ENCODE measurements around the gene NRSN1. TPM values are rescaled to one million over a fixed set of nuclear protein-coding genes. Genes with fewer than 3 reads are reported as not detected.
"Not testable (repeated sequence)": the region's sequence is repeated elsewhere in the genome, so short reads cannot be mapped to it uniquely, and the experiment has no call there.

Gene NRSN1
- total RNA-seq, 1 donor from 2014 or later = 0.39 TPM

DNA sequence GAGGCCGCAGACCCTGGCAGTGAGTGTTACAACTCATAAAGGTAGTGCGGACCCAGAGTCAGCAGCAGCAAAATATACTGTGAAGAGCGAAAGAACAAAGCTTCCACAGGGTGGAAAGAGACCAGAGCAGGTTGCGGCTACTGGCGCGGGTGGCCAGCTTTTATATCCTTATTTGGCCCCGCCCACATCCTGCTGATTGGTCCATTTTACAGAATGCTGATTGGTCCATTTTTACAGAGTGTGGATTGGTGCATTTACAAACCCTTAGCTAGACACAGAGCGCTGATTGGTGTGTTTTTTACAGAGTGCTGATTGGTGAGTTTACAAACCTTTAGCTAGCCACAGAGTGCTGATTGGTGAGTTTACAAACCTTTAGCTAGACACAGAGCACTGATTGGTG, 16.7 kb downstream of the NRSN1 start:
- not testable (repeated sequence) for DNase-seq

DNA sequence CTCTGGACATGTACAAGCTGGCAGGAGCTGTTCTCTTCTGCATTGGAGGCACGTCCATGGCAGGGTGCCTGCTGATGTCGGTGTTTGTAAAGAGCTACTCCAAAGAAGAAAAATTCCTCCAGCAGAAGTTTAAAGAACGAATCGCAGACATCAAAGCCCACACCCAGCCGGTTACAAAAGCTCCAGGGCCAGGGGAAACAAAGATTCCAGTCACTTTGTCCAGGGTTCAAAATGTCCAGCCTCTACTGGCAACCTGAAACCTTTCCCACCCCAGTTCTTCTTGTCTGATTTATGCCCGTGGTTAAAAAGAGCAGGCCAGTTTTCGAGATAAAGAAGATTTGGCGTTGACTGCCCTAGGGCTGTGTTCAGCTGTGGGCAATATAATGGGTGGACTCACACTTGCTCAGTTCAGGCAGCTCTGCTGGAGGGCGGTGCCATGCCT, 19.7 kb downstream of the NRSN1 start:
- DNase-seq = no peak

DNA sequence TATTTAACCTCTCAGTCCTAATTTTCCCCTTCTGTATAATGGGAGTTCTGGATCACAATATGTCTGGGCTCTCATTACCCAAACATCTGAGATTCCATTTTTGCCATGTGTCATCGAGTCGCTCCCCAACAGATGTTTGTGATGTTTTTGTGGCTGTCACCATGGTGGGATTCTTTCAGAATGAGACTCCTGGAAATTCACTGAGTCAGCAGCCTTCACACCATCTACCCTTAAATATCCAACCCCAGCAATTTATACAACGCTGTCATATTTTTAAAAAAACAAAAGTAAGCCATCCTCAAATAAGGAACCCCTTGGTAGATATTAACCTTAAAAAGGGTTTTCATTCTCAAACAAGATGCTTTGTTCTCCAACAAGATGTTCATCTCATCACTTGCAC, 20.9 kb downstream of the NRSN1 start:
- DNase-seq = no peak

DNA sequence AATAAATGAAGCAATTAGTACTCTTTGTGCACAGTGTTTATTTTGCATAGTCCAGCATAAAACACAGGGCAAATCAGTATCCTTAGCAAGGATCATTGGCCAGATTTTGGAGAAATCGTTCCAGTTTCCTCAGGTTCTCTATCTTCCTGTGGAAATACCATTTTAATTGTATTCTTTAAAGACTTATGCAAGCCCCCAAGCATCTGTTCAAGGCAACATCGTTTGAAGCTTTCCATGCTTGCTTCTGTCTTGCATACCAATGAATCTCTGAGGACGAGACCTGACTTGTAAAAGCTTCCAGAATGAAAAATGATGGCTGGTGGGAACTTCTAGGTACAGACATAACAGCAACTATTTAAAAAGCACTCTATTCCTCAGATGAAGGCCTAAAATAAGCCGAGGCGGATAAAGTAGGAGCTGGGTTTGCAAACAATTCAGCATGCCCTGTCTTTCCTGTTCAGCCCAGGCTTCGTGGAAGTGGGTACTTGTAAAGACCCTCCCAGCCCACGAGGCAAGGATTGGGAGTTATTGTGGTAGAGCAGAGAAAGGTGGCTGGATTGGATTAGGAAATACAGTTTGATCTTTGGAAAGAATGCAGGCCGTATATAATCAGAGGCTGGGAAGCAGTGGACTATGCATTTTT, 21.6 kb downstream of the NRSN1 start:
- no peak for DNase-seq

DNA sequence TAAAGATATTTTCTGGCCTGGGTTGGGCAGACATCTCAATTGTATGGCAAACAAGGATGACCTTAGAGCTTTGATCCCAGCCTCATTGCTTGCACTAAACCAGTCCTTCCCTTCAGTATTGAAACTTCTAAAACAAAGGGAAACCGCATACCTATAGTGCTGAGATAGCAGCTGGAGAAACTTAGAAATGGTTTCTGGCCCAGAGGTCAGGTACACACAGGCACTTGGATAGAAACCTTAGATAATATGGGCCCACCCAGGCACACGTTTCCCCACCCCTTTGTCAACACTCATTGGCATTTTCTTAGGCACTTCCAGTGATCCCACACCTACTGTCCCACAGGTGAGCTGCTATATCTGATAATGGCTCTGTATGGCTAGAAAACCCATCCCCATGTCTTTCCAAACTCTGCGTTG, 22.1 kb downstream of the NRSN1 start:
- no peak for DNase-seq

DNA sequence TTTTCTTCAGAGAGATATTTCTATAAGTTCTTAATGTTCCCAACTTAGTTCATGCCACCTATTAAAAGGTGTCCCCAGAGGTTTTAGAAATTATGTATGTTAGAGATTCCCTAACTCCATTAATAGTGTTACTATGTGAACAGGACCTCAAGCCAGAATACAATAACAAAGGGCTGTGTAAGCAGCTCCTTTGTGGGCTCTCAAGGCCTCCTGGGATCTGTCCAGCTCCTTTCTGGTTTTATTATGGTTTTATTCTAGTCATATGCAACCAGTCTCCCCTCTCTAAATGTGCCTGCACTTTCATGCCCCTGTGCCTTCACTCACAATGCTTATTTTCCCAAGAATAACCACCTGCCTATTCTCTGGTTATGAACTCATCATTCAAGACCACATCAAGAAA, 22.7 kb downstream of the NRSN1 start:
- no peak for DNase-seq

DNA sequence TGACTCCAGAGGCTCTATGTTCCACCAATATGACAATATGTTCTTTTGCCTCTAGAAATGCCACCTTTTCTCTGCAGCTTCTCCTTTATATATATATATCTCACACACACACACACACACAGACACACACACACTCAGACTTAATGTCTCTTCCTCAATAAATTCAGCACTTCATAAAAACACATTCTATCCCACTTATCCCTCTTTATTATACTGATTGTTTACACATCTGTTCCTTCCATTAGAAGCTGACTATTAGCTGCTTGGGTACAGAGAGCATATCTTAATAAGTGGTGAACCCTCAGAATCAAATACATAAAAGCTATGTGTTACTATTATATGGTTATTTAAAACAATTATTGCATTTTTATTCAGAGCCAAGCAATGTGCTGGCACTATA, 23.3 kb downstream of the NRSN1 start:
- DNase-seq = no peak

DNA sequence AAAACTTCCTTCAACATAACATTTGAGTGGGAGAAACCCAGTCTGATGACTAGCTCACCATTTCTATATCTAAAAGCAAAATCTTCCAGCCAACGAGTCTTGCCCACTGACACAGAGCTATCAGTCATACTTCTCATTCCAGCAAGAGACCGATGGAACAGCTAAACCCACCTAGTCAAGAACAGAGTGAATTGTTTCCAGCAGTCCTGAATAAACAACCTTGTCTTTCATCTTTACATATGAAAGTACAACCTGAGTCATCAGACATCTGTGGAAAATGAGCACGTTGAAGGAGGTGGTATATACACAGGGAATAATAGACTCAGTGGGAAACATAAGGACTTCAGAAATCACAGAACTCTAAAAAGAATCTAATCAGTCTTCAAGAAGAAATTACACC, 23.8 kb downstream of the NRSN1 start:
- DNase-seq = no peak

DNA sequence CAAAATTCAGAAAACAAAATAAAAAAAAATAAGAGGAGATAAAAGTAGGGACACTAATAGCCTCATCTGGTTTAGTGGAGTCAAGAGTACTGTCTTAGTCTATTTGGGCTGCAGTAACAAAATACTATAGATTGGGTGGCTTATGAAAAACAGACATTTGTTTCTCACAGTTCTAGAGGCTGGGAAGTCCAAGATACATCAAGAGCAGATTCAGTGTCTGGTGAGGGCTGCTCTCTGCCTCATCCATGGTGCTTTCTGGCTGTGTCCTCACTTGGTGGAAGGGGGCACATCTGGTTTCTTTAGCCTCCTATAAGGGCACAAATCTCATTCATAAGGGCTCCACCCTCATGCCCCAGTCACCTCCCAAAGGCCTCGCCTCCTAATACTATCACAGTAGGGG, 26.0 kb downstream of the NRSN1 start:
- DNase-seq = no peak

DNA sequence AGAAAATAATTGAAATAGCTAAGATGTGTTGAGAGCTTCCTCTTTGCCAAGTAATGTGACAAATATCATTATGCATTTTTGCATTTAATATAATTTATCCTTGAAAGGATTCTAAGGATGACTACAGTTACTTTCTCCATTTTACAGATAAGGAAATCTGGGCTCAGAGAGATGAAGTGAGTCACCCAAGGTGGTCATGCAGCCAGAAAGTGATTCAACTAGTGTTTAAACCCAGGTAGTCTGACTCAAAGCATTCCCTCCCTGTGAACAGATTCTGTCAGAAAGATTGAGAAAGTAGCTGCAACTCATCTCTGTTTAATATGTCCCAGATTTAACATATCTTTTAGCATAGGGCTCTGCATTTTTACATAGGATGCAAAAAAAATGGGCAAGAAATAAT, 28.1 kb downstream of the NRSN1 start:
- no peak for DNase-seq

DNA sequence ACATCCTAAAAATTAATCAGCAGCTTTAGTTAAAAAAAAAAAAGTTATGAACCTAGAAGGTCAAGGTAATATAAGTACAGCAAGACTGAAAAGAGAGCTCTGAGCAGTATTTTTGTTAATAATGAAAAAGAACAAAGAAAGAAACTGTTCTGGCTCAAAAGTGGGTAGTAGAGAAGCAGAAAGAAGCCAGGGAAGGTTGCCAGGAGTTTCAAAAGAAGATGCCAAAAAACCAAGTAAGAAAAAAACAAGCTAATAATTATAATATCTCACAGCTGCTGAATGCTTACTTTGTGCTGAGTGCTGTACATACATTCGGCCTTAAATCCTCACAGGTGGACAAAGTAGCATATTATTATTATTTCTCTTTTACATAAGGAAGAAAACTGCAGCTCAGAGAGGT, 31.9 kb downstream of the NRSN1 start:
- no peak for DNase-seq

DNA sequence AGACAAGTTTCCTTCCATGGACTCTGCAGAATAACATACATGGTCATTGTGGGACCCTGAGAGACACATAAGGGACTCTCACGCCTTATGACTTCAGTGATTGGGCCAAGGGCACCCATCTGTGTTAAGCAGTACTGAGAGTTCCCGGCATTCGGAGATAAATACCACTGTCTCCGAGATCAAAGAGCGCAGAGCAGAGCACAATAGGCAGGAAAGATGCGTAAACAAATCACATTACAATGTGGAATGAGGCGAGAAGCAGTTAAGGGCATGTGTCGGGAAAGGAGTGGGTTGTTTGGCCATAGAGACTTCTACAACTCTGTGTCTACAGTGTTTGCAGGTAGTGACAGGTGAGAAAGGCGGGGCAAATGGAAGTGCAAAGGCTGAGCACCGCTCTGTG, 57.6 kb downstream of the NRSN1 start:
- DNase-seq = no peak

DNA sequence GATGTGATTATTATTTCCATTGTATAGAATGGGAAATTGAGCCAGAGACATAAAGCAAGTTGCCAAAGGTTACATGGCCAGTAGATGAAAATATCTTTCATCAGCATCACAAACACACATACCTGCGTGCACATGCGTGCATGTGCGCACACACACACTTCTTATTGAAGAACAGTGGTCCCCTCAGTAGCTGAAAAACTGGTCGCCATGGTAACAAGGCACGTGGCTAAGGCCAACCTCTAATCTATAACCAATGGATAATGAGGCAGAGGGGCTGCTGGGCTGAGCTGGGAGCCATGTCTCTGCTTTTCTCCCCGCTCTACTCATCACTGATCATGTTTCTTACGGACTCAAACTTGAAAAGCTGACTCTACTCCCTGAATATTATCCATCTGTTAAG, 60.3 kb downstream of the NRSN1 start:
- DNase-seq = no peak

DNA sequence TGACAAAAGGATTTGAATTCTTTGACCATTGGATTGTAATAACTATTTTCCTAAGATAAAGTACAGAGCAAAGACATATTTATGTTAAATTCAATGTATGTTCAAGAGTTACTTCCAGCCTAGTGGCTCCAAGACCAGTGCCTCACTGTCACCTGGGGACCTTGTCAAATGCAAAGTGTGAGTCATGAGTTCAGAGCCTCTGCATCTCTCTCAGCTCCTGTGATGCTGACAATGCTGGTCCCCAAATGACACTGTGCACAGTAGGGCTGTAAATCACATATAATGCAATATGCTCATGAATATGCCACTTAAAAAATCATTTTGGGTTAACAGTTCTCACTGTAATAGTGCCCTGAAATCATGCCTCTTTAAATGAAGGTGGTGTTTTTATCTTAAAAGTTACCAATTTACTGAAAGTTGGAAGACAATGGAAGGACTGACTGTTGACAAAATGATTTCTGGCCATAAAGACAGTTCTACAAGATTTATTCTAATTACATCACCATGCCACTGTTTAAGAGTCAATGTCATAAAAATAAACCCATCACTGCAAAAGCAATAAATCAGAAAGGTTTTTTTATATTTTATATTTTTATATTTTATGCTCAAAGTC, 62.1 kb downstream of the NRSN1 start:
- DNase-seq = no peak

DNA sequence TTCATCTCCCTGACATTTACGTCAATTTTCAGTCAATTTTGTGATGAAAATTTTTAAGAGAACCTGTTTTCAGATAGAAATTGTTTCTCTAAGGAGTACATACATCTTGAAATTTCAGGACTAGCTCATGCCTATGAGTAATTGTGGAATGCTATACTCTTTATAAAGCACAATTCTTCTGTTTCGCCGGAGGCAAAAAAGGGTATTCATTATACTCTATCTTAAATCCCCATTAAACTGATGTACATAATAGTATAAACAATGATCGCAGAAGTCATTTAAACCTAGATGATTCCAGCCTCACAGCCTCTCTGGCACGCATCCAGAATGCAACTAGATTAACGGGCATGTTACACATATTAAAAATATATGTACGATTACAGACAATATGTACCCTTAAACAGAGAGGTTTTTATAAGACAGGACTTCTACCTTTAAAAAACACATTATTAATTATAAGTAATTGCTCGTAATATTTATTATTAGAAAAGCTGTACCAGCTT, 62.6 kb downstream of the NRSN1 start:
- DNase-seq = no peak

DNA sequence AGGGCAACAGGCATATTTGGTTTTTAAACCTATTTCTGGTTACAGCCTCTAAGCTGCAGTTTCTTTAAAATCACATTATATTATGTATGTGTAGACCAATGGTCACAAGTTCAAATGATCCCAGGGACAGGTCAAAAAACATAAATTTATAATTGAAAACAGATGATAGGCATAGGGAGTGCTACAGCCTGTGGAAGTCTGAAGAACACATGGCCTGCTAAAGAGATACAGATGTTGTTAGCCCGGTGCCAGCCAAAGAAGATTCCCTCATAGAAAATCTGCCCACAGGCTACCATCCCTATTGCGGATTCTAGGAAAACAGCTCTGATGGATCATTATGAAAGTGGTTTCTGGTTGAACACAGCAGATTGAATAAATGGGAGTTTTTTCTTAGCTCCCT, 65.3 kb downstream of the NRSN1 start:
- peak; percentile 20 for DNase-seq

DNA sequence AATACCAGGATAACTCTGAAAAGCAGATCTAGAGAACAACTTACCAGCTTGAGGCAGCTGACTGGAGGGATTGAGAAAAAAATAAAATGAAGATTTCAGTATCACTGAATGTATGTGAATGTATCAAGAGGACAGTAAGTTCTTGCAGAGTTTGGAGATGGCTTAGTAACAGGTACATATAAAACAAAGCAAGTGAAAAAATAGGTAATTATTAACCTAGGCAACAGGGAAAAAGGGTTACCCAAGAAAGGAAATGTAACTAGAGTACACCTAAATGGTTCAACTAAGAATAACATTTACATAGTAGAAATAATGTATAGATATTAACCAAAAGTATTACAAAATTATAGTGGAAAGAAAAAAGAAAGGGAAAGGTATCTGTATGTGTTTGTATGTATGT, 67.3 kb downstream of the NRSN1 start:
- no peak for DNase-seq

DNA sequence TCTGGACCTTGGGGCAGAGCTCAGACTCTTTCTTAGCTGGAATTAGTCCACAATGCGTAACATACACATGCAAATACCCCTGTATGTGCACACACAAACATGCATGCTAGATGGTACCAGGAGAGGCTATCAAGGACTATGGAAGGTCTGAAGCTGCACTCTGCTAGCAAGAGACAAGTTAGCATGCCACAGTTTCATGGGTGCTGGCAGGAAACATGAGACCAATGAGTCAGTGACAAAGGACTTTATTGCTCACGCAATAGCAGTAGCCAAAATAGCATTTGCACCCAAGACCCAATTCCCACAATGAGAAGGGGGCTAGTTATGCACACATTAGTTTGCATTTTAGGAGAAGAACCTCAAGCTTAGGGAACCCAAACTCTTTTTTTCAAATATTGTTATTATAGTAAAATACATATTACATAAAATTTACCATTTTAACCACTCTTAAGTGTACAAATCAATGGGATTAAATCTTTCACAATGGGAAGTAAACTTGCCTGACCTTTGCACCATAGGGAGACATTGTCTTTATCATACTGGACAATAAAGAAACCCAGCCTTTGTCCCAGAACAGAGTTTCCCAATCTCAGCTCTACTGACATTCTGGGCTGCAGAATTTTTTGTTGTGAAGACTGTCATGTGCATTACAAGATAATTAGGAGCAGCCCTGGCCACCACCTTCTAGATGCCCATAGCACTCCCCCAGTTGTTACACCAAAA, 69.1 kb downstream of the NRSN1 start:
- no peak for DNase-seq

DNA sequence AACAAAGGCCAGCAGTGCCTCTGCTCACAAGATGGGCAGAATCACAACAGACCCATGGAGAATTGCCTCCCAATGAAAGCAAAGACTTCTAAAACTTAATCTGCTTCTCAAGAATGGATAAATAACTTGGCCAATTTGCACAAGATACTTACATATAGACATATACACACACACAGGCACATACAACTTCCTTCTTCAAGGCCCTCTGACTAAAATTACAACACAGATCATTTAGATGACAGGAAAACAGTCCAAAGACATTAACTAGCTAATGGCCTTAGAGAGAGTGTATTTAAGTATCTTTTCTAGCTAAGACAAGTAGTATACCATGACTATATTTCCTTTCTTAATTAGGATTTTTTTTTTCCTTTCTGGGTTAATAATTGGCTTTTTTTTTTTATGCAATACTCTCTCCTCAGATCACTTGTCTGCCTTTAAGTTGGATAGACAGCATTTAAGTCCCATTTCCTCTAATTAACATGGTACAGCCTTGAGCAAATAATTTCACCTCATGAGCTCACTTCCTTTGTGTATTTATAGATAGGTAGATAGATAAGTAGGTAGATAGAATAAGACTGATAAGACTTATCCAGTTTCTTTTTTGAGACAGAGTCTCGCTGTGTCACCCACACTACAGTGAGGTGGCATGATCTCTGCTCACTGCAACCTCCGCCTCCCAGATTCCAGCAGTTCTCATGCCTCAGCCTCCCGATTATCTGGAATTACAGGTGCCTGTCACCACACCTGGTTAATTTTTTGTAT, 70.0 kb downstream of the NRSN1 start:
- DNase-seq = no peak

Data from skin of body (tissue), 2 donors.